ENCODE measurements around the gene MYRF.

Gene MYRF

GRCh38 chr11:61754534-61755482 lies 2.4 kb downstream of the MYRF start:
- TF ChIP-seq GLIS2 (tag by site-specific recombination; IDR thresholded peaks at IDR 0.05) (no peak), GLI2 (tag by site-specific recombination; IDR thresholded peaks at IDR 0.05; ENCODE audit: borderline replicate concordance, low read depth) (no peak), ZNF354C (tag by site-specific recombination; IDR thresholded peaks at IDR 0.05; ENCODE audit: borderline replicate concordance, low read depth) (no peak), ZNF169 (tag by site-specific recombination; IDR thresholded peaks at IDR 0.05) (no peak), ZNF580 (tag by site-specific recombination; IDR thresholded peaks at IDR 0.05) (no peak), ZSCAN16 (tag by site-specific recombination; IDR thresholded peaks at IDR 0.05) (no peak), ZNF211 (tag by site-specific recombination; IDR thresholded peaks at IDR 0.05; ENCODE audit: low read depth) (no peak), ELK4 (IDR thresholded peaks at IDR 0.05; ENCODE audit: borderline replicate concordance, low read depth, low read length) (no peak), ZFP37 (tag by site-specific recombination; IDR thresholded peaks at IDR 0.05) (no peak), ZNF157 (tag by site-specific recombination; IDR thresholded peaks at IDR 0.05) (no peak), ZNF202 (tag by site-specific recombination; IDR thresholded peaks at IDR 0.05; ENCODE audit: borderline replicate concordance) (no peak)
- no peak overlapping the region for H3K27ac ChIP-seq (ENCODE audit: extremely low read depth, low read depth, low read length)
- ChIA-PET CTCF (interaction anchor here (0.6 to 1.7 kb wide), 5 partner anchors 12 to 354 kb away, joined by 3 to 5 read pairs (median 3); no protein-coding TSS in a partner anchor), POLR2A (no interaction called here)
- H3K4me1 ChIP-seq (ENCODE audit: control insufficient read depth, insufficient read depth, low read length): no peaks in the 10 kb centered on the region; the same call in 1 of the 2 replicates
- no peak overlapping the region for H3K4me3 ChIP-seq (ENCODE audit: low read depth, low read length)
- H3K9me3 ChIP-seq (ENCODE audit: control insufficient read depth, insufficient read depth, low read depth, low read length): no peaks in the 10 kb centered on the region
- H3K36me3 ChIP-seq (ENCODE audit: control insufficient read depth in 2 of 2, insufficient read depth in 1 of 2, low read length in 2 of 2): no peaks in the 10 kb centered on the region

GRCh38 chr11:61756147-61756451 lies 3.7 kb downstream of the MYRF start:
- Histone ChIP-seq H3K36me3 (ENCODE audit: control insufficient read depth in 2 of 2, insufficient read depth in 1 of 2, low read length in 2 of 2) (no peaks in the 10 kb centered on the region), H3K27ac (ENCODE audit: extremely low read depth, low read depth, low read length) (no peak overlapping the region), H3K9me3 (ENCODE audit: control insufficient read depth, insufficient read depth, low read depth, low read length) (no peaks in the 10 kb centered on the region), H3K4me3 (ENCODE audit: low read depth, low read length) (no peak overlapping the region), H3K4me1 (ENCODE audit: control insufficient read depth, insufficient read depth, low read length) (no peaks in the 10 kb centered on the region; the same call in 1 of the 2 replicates)
- POLR2A ChIA-PET: no interaction called here
- CTCF ChIA-PET: interaction anchor here (0.7 to 1.6 kb wide), 5 partner anchors 9 to 32 kb away, joined by 3 to 8 read pairs (median 4); no protein-coding TSS in a partner anchor
- TF ChIP-seq EGR2 (tag by site-specific recombination; IDR thresholded peaks at IDR 0.05; ENCODE audit: low read depth) (0 out of 2 replicates have a peak, but pooled peaks have one; percentile 6), ZNF24 (tag by site-specific recombination; IDR thresholded peaks at IDR 0.05) (no peak), SP2 (tag by site-specific recombination; IDR thresholded peaks at IDR 0.05) (no peak), ZNF548 (tag by site-specific recombination; IDR thresholded peaks at IDR 0.05) (no peak)

GRCh38 chr11:61756452-61757212 lies 4.2 kb downstream of the MYRF start:
- no peaks in the 10 kb centered on the region for H3K36me3 ChIP-seq (ENCODE audit: control insufficient read depth in 2 of 2, insufficient read depth in 1 of 2, low read length in 2 of 2)
- ChIA-PET POLR2A (no interaction called here), CTCF (interaction anchor here (0.7 to 1.6 kb wide), 5 partner anchors 10 to 31 kb away, joined by 3 to 8 read pairs (median 4); no protein-coding TSS in a partner anchor)
- no peaks in the 10 kb centered on the region; the same call in 1 of the 2 replicates for H3K4me1 ChIP-seq (ENCODE audit: control insufficient read depth, insufficient read depth, low read length)
- H3K27ac ChIP-seq (ENCODE audit: extremely low read depth, low read depth, low read length): no peak overlapping the region
- no peaks in the 10 kb centered on the region for H3K9me3 ChIP-seq (ENCODE audit: control insufficient read depth, insufficient read depth, low read depth, low read length)
- no peak overlapping the region for H3K4me3 ChIP-seq (ENCODE audit: low read depth, low read length)
- TF ChIP-seq HOXC10 (CRISPR knock-in tag; IDR thresholded peaks at IDR 0.05) (no peak), ZSCAN5A (tag by site-specific recombination; IDR thresholded peaks at IDR 0.05) (no peak), ZXDB (tag by site-specific recombination; IDR thresholded peaks at IDR 0.05) (peak; percentile 68; the same call in 1 of the 2 replicates), SP2 (tag by site-specific recombination; IDR thresholded peaks at IDR 0.05) (peak; percentile 30), ZNF513 (tag by site-specific recombination; IDR thresholded peaks at IDR 0.05) (no peak), ELK4 (IDR thresholded peaks at IDR 0.05; ENCODE audit: borderline replicate concordance, low read depth, low read length) (no peak), GLIS1 (tag by site-specific recombination; IDR thresholded peaks at IDR 0.05) (peak; percentile 94), GLIS2 (tag by site-specific recombination; IDR thresholded peaks at IDR 0.05) (peak; percentile 50), ZNF837 (tag by site-specific recombination; IDR thresholded peaks at IDR 0.05) (no peak), ZFHX2 (tag by site-specific recombination; conservative IDR thresholded peaks at IDR 0.05) (peak; percentile 36; the same call in 1 of the 2 replicates)
